NCI-H1694 (cell line): Measurements from ENCODE around the gene SPP2.

Experiments used
- DNase-seq: peaks from one replicate; lab custom pipeline; 2025; lab: John Stamatoyannopoulos, UW

The SPP2 gene

DNA sequence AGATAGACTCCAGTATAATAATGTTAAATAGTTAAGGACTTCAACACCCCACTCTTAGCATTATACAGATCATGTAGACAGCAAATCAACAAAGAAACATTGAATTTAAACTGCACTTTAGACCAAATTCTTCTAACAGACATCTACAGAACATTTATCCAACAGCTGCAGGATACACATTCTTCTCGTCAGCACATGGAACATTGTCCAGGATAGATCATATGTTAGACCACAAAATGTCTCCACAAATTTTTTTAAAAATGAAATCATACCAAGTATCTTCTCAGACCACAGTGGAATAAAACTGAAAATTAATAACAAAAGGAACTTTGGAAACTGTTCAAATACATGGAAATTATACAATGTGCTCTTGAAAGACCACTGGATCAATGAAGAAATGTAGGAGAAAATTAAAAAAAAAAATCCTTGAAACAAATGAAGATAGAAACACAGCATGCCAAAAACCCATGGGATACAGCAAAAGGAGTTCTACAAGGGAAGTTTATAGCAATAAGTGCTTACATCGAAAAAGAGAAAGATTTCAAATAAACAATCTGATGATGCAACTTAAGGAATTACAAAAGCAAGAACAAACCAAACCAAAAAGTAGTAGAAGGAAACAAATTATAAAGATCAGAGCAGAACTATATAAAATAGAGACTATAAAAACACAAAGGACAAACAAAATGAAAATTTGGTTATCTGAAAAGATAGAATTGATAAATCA is 12.3 kb upstream of the SPP2 start:
- no peak for DNase-seq

DNA sequence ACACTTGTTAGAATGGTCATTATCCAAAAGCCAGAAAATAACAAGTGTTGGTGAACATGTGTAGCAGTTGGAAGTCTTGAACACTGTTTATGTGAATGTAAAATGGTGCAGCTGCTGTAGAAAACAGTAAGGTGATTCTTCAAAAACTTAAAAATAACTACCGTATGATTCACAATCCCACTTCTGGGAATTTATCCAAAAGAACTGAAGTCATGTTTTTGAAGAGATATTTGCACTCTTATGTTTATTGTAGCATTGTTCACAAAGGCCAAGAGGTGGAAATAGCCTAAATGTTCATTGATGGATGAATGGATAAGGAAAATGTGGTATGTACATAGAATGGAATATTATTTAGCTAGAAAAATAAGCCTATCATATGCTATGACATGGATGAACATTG is 6.3 kb upstream of the SPP2 start:
- DNase-seq, result no peak

DNA sequence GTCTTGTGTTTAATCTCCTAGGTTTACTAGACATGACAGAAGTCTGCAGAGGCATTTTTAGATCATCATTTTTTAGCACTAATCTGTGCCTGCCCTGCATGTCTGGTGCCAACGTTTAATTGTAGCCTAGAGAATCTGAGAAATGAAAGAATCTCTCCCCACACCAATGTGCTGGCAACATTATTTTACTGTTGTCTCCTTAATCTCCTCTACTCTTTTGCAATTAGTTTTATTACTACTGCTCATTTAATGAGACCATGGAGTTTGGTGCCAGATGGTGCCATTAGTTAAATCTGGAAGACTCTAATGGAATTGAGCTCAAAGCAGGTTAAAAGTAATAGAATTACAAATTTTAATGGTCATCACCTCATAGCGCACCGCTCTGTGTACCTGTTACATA is 4.0 kb upstream of the SPP2 start:
- peak; percentile 2 for DNase-seq

DNA sequence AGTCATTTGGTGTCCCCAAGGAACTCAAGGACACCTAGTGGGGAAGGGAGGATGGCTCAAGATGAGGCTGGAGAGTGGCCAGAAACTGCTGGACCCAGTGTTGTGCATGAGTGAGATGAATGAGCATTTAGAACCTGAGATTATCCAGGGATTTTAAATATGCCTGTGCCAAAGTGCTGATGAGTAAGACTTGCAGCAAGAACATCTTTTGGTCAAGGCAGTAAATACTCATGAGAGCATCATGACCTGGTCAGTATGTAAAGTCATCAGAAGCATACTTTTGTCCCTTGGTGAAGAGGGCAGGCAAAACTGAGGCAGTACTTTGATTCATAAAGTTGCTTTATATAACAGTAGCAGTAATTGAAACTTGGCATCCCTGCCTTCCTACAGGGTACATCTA is 3.1 kb upstream of the SPP2 start:
- no peak for DNase-seq

DNA sequence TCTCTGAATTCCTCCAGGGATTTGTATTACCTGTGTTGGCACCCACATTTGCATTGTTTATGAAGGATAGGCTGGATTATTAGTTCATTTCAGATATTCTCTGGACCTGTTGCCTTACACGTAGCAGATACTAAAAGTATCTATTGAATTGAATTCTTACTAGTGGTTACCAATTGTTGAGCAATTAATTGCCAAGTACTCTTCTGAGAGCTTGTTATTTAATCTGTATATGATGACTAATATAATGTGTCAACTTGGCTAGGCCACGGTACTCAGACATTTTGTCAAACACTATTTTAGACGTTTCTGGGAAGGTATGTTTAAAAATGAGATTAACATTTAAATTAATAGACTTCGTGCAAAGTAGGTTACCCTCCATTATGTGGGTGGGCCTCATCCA is 2.5 kb upstream of the SPP2 start:
- DNase-seq, result no peak

DNA sequence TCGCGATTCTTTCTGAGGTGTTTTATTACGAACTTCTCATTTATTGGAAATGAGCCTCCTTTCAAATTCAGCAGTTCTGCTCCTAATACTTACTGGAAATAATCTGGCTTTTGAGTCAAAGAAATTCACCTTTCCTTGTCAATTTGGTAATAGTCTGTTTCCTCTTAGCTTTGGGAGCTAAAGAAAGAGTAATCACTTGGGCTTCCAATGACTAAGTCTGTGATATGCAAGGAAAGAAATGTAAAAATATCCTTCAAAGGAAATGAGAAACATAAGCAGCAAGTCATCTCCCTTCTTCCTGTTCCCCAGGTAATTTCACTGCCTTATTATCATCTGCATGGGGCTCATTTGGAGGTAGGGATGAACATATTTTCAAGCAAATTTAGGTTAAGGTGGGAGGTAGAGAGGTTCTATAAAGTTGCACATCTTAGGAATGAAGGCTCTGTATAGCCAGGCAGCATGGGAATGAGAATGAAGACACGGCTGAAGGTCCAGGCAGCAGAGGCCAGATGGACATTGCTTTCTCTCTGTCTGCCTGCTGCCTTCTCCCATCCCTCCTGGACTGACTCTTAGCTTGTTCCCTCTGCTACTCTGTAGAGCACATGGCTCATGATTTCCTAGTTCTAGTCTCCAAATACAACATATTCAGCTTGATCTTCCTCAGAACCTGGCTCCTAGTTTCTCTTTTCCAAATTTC is 1.0 kb downstream of the SPP2 start:
- no peak for DNase-seq

DNA sequence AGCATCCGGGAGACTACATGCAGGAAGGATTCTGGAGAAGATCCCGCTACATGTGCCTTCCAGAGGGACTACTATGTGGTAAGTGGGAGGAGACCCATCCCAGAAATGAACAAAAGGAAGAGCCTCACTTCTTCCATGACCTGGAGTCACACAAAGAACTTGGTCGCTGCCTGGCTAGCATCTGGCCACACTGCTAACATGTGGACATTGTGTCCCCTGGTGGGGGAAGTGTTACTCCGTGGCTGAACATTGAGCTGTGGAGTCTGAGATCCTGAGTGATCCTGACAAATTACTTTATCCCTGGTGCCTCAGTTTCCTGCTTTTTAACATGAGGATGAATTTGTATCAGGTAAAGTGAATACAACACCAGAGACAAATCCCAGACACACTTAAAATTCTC is 8.4 kb downstream of the SPP2 start:
- DNase-seq, result no peak

DNA sequence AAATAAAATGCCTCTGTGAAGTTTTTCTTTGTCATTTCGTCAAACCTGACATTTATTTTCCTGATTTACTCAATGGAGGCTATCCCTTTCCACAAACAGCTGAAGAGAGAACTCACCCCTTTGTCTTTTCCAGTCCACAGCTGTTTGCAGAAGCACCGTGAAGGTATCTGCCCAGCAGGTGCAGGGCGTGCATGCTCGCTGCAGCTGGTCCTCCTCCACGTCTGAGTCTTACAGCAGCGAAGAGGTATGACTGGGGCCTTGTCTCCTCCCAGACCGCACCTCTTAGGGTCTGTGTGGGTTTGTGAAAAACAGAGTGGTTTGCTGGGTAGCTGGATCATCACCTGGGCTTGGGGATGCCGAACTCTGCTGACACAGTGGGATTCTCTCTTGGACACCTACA is 9.7 kb downstream of the SPP2 start:
- no peak for DNase-seq

DNA sequence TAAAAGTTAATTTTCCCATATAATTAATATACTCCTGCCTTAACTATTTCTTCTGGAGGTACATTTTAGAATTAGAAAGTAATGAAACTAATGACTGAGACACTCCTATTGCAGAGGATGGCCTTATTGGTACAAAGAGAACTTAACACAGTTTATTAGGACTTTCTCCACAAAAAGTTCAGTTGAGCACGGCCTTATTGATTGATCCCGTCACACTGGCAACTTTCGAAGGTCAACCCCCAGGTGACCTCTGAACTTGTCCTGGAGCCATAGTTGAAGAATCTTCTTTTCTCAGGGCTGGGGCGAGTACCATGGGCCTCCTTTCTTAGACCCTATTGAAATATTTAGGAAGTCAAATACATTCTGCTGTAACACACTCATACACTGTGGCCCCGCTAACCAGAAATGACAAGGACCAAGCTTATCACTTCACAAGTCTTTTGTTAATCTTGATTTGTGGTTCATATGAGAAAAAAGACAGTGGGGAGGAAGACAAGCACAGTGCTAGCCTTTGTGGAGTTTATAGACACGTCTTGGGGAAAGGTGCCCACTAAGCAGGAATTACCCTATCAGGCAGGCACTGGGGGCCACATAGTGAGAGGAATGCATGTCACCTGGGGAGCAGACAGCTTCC is 11.2 kb downstream of the SPP2 start:
- no peak for DNase-seq

DNA sequence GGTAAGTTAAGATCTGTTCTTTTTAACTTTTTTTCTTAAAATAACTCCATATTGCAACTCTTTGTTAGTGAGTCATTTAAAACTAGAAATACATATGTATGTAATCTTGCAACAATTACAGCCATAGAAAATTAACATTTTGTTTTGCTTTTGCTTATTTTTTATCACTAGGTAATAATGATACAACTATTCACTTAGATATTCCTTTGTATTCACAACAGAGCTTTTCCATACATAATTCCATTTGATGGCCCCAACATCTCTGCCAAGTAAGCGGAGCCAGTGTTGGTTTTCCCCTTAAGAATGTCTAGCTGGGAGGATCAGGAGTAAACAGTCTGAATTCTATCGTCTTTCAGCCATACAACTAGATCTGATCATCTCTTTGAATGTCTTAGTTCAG is 16.1 kb downstream of the SPP2 start:
- DNase-seq, result no peak

DNA sequence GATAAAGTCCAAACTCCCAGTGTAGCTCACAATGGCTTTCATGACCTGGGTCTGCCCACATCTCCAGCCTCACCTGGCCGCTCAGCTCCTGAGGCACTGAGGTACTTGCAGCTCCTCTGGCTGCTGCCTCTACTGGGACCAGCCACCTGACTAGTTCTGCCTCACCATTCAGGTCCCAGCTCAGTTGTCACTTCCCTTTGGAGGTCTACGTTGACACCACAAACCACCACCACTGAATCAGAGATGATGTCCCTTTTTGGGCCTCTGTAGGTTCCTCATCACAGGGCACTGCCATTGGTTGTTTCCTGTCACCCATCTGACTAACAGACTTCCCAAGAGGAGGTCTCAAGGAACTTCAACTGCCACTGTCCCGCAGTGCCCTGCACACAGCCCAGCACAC is 21.2 kb downstream of the SPP2 start:
- no peak for DNase-seq

DNA sequence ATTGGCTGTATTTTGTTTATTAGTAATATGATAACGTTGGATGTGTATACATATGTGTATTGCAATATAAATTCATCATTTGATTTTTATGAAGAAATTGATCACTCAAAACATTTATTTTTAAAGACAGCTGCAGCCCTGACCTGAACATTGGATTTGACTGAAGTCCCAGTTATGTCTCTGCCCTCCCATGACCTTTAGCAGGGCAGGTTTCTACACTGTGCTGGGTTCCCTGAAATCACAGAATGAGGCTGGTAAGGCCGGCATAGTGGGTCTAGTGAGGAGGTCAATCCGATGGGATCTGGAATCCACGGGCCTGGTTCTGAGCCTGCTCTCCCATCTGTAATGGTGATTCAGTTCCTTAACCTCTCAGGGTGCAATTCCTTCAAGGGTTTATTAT is 22.0 kb downstream of the SPP2 start:
- no peak for DNase-seq

DNA sequence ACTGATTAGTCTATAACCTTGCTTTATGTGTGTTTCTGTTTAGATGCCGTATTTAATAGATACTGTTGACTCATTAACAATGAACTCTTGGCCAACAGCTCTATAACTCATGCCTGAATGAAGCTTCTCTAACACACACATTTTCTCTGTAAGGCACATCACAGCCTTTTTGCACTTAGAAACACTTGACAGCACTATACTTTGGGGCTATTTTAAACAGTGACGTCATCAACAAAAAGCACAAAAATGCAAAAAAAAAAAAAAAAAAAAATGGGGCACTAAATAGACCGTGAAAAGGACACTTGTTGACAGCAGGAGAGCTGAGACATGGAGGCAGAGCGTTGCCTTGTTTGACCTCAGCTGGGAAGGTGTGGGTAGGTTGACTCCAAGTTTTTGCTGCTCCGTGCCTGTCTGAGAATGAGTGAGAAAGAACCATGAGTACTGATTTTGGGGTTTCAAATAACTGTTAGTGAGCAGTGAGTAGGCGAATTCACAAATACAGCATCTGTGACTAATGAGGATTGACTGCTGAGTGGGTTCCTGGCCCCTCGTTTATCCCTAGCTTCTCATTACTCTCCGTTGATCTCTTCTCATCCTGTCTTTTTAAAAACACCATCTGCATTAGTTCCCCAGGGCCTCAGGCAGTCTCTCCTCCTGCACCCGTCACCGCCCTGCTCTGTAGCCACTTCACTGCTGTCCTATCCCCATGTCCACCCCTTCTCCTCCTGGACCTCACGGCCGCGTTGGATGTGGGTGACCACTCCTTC is 24.4 kb downstream of the SPP2 start:
- DNase-seq, result peak; percentile 82

DNA sequence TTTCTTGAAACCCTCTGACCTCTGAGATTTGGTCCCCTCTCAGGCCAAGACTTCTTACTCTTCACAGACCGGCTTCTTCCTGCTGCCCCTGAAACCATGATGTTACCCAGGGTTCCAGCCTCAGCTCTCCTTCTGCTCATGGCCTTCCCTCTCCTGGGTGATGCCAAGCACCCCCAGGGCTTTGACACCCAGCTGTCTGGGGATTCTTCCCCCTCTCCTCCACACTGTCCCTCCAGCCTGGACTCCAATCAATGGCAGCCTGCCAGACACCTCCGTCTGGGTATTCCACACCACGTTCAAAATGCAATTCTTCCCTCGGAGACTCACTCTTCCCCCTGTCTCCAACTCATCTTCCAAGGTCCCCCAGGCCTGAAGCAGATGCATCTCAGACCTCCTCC is 25.0 kb downstream of the SPP2 start:
- DNase-seq, result no peak

DNA sequence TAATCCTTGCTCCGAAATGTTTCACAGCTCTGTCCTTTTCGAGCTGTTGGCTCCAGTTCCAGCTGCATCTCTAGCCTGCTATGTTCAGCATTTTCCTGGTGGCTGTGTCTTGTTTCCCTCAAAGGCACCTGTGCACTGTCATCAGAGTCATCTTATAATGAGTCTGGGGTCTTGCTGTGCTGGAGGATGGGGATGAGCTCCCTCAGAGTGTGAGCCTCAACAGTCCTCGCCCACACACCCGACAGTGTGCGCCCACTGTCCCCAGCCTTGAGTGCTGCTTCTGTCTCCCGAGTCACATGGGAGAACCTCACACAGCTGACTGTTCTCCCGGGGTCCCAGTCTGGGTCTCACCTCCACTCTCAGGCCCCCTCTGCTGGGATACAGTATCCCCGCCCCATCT is 25.4 kb downstream of the SPP2 start:
- no peak for DNase-seq

DNA sequence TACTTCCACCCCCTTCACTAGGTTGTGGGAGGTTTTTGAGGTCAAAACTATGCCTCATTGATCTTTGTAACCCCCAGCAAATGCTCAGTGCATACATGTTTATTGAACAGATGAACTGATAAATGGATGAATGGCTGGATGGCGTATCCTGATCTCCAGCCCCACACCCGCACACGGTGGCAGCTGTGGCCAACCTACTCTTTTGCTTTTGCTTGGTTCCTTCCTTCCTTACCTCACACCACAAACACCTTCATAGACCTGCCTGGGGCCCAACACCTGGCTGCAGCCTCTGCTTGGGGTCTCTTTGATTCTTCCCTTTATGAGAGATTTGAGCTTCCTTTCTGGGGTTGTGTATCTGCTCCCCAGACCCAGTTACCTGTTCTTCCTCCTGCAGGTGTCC is 25.9 kb downstream of the SPP2 start:
- DNase-seq, result no peak

DNA sequence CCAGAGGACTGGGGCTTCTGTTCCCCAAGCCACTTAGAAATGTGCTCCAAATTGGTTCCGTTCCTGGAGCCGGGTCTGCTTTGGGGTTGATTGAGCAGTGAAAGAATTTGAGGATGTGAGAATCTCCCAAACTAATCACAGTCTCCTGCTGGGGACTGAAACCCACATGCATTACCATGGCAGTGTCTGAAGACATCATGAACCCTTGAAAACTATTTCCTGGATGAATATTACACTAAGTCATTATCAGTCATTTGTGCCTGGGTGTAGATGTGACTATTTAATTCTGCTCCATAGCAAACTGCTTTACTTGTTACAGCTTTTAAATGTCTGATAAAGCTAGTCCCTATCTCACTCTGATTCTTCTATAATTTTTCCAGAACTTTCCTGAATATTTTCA is 27.6 kb downstream of the SPP2 start:
- no peak for DNase-seq

DNA sequence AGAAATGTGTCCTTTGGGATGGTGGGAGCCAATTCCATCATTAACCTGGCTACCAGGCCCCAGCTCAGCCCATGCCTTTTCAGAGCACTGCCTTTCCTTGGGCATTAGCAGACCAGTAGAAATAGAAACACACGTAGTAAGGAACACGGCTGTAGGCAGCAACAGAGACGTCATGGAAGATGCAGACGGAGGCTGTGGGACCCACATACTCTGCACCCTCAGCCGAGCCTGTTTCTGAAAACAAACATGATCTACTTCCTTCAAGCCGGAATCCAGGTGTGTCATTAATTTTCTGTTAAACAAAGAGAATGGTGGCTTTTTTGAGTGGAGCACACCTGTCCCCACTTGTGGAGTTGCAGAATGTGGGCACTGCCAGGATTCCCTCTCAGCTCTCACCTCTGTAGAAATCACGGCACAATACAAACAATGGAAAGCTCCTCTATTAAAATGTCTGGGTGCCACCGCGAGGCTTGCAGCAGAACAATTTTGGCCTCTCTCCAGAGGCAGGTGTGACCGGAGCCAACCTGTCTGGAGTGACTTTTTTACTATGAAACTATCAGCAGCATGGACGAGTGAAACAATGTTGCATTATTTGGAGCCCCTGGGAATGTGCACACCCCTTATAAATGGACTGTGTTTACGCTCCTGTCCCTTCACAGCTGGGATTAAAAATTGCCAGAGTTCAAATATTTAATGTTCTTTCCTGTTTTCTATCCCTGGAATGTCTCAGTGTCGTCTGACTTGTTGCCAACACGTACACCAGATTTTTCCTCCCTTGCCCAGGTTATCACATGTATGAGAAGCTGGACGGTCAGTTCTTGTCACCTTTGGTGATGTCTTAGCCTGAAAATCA is 31.7 kb downstream of the SPP2 start:
- DNase-seq, result peak; percentile 11

DNA sequence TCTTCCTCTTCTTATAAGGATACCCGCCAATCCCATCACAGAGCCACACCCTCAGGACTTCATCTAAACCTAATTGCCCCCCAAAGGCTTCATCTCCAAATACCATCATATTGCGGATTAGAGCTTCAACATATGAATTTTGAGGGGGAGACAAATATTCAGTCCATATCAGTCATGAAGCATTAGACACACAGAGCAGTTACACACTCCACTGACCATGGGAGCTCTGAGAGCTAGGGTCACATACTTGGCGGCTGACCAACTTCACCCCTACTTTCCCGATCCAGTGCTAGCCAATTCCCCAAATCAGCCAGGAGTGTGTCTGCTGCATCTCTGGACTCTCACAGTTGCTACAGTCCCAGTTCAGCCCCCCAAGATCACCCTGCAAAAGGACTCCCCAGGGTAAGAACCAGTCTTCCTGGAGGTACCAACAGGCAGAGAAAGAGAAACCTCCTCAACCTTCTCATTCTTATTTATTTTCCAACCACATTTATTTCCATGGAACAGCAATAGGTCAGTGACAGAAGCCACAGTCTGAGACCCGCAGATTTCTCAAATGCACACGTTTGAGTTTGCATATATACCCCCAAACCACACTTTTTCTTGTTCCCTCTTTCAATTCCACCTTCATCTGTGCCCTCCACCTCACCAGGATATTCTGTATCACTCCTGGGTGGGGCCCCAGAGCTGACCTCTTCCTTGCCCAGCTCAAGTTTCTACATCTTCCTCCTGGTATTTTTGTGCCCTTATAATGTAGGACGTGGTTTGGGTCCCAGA is 33.3 kb downstream of the SPP2 start:
- DNase-seq, result no peak

DNA sequence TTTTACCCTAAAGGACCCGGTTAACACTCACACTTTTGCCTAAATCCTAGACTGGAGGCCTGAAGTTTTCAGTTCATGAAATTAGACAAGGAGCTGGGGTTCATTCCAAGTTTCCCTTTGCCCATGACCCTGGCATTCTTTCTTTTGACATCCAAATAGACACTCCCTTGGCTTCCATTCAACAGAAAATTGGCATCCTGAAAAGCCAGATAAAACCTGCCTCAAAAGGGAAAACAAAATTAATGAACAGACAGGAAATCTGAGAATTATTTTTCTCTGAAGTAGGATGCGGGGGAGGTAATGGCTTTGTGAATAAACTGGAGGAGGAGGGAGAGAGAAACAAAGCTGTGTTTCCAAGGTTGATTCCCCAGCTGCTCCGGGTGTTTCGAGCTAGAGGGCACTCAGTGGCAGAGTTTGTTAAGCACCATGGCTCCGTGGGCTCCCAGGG is 41.0 kb downstream of the SPP2 start:
- DNase-seq, result peak; percentile 48

DNA sequence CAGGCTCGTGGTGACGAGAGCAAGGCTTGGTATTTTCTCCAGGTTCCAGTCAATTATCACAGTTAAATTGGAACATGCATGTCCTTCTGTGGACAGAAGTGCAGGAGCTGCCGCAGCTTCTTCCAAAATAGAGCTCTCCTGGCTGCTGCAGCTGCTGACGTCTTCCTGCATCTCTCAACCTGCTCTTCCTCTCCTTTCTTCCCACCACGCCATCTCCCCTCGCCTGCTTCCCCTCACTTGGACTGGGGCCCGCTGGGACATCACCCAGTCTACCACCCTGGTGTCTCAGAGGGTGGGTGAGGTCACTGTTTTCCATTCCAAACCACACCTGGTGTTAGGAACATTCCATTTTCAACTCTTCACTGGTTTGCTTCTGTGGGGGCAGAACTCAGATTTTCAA is 41.4 kb downstream of the SPP2 start:
- no peak for DNase-seq
